LHCN-M2 (cell line): ENCODE data around the gene DMKN. TPM values are rescaled to one million over a fixed set of nuclear protein-coding genes. Genes with fewer than 3 reads are reported as not detected.

Source experiments
- DNase-seq: peaks from one replicate; pipeline ENCODE4 v3.0.0-alpha.2; 2012; ENCODE audit warnings: low read depth
- polyA plus RNA-seq: library from polyadenylated mRNA; unstranded; fragments of >200 nt; gene quantifications from one replicate; pipeline ENCODE4 v1.2.1, GENCODE V29; 2012; ENCODE audit warnings: missing spikeins
- total RNA-seq: library from RNA; depleted of rRNA; stranded (reverse); fragments of >200 nt; gene quantifications from 2 replicates; pipeline ENCODE4 v1.2.3, GENCODE V29; 2014; rRNA removed

The DMKN gene
- 0.29 and 1.1 TPM in 2 replicates for total RNA-seq
- polyA plus RNA-seq: 0.79 TPM

- DNase-seq: peak; percentile 51
Observed at GRCh38 chr19:35513628-35514281, at the start of gene DMKN. Gene DMKN (minus strand): TSS chr19:35513649. CDS start chr19:35513475, 174 bp downstream.

DNA sequence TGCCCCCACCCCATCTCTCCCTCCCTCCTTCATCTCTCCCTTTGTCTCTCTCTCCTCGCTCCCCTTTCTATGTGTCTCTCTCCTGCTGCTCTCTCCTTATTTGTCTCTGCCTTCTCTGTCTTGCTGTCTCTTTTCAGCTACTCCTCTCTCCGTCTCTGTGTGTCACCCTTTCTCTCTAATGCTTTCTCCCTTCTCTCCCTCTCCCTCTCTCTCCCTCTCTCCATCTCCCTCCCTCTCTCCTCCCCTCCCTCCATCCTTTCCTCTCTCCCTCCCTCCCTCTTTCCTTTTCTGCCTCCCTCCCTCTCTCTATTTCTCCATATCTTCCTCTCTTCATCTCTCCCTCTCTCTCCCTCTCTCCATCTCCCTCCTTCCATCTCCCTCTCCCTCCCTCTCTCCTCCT is 49.3 kb upstream of the DMKN start:
- DNase-seq: no peak

- no peak for DNase-seq
Observed at GRCh38 chr19:35562336-35562735, 48.9 kb upstream of the DMKN start.

DNA sequence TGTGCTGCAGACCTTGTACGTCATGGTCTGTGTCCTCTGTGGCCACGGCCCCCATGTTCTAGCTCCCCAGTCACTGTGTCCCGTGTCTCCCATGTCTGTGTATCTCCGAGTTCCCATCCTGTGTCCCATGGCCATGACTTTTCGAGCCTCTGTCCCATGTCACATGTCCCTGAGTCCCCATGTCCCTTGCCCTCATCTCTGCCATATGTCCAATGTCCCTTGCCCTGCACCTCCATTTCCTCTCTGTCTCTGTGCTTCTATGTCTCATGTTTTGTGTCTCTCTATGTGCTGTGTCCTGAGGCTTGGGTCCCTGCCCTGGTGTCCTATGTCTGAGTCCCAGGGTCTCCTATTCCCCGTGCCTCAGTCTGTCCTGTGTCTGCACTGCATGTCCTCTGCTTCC is 48.0 kb upstream of the DMKN start:
- DNase-seq: no peak

GRCh38 chr19:35560677-35561076 is 47.2 kb upstream of the DMKN start:
- DNase-seq: no peak

DNA sequence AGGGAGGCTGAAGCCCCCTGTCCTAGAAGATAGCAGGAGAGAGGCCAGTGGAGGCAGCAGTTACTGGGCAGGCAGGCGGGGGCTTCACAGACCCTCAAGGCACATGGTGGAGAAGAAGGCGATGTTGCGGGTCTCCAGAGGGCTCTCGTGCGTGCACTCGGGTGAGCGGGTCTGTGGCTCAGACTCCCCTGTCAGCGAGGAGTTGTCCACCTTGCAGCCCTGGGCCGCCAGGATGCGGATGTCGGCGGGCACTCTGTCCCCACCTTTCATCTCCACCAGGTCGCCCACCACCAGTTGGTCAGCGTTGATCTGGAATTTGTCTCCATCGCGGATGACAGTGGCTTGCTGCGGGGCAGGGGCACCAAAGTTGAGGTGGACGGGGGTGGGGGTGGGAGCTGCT is 46.8 kb upstream of the DMKN start:
- no peak for DNase-seq

- DNase-seq: no peak
Observed at GRCh38 chr19:35559781-35560180, 46.3 kb upstream of the DMKN start.

DNA sequence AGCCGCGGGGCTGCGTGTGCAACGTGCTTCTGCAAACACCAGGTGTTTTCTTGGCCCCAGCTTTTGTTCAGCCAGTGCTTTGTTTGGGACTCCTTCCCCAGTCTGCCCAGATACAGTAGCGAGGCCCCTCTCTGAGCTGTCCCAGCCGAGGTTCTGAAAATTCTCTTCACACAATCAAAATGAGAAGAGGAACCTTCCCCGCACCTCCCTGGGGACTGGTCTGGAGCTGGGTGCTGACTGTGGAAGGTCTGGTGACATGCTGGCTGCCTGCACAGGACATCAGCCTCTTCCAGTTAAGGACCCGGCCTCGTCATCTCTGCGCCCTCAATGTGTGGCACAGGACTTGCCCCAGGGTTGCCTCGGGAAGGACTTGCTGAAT is 45.8 kb upstream of the DMKN start:
- no peak for DNase-seq

- no peak for DNase-seq
Observed at GRCh38 chr19:35558400-35559280, 45.2 kb upstream of the DMKN start.

GRCh38 chr19:35557539-35558399 is 44.3 kb upstream of the DMKN start:
- DNase-seq: peak; percentile 11

GRCh38 chr19:35556846-35557538 is 43.5 kb upstream of the DMKN start:
- no peak for DNase-seq

- no peak for DNase-seq
Observed at GRCh38 chr19:35556025-35556590, 42.7 kb upstream of the DMKN start.

DNA sequence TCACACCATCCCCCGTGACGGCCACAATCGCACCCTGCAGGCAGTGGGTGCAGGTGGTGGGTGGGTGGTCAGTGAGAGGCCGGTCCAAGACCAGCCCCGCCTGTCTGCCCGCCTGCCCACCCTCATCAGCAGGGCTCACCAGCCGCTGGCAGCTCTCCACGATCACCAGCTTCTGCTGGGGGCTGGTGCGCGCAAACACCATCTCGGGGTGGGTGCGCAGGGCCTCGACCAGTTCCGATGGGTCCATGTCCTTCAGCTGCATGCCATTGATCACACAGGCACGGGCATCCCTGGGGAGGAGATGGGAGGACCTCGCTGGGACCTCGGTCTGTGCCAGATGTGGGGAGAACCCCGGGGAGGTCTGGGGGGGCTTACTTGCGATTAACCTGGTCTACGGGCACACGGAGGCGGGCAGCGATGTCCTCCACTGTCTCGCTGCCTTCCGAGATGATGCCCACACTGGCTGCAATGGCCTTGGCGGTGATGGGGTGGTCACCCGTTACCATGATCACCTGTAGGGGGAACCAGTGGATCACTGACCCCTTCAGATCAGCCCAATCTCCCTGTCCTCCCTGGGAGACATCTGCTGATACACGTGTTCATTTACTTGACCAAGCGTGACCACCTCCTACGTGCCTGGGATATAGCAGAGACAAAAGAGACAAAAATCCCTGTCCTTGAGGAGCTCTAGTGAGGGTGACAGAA is 42.0 kb upstream of the DMKN start:
- DNase-seq: peak; percentile 22

DNA sequence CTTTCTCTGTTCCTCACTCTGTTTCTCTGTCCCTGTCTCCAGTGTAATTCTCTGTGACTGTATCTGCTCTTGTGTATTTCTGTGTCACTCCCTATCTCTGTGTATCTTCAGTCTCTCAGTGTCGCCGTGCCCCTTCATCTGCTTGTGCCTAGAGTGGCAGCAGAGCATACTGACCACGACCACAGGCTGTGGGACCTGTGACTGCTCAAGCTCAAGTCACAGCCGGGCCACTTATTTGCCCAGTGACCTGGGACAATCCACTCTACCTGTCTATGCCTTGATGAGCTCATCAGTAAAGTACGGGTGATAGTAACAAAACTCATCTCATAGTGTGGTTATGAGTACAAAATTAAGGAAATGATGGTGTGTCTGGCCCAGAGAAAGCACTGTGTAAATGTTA is 40.6 kb upstream of the DMKN start:
- no peak for DNase-seq

- DNase-seq: no peak
Observed at GRCh38 chr19:35553385-35554000, 40.0 kb upstream of the DMKN start.

GRCh38 chr19:35552534-35553384 is 39.3 kb upstream of the DMKN start:
- DNase-seq: no peak

GRCh38 chr19:35551091-35551810 is 37.8 kb upstream of the DMKN start:
- no peak for DNase-seq

DNA sequence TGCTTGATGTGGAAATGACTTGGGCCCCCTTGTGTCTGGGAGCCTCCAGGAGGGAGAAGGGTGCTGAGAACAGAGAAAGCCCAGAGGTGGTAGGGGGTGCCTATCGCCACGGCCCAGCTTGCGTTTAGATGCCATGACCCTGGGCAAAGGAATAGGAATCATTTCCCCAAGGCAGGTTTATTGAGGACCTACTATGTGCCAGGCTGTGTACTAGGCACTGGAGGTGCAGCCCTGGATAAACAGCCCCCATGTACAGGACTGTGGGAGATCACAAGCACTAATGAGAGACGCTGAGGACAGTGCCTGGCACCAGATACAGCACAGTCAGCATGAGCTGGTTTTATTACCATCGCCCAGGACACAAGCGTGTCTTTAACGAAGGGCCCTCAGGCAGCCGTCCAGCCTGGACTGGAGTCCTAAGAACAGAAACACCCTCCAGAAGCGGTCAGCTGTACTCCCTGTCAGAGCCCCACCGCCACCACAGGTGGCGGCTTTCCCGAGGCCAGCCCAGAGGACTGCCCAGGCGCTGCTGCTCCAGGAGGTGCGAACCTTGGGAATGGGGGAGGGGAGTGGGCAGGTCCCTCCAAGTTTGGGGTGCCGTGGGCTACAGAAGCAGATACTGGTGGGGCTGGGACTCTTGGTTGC is 36.6 kb upstream of the DMKN start:
- DNase-seq: no peak
